ENCODE measurements around the gene LYPLAL1. TPM values are rescaled to one million over a fixed set of nuclear protein-coding genes. Genes with fewer than 3 reads are reported as not detected.
A peak's percentile ranks its signal among the peaks of the same experiment; 100 is the strongest.

Gene LYPLAL1
- total and polyA plus RNA-seq, 9 of the 15 experiments (the other 6 are each of a cell fraction or from before 2014, with no cell fraction given), result 14.9 to 179 (median 46.3) TPM

DNA sequence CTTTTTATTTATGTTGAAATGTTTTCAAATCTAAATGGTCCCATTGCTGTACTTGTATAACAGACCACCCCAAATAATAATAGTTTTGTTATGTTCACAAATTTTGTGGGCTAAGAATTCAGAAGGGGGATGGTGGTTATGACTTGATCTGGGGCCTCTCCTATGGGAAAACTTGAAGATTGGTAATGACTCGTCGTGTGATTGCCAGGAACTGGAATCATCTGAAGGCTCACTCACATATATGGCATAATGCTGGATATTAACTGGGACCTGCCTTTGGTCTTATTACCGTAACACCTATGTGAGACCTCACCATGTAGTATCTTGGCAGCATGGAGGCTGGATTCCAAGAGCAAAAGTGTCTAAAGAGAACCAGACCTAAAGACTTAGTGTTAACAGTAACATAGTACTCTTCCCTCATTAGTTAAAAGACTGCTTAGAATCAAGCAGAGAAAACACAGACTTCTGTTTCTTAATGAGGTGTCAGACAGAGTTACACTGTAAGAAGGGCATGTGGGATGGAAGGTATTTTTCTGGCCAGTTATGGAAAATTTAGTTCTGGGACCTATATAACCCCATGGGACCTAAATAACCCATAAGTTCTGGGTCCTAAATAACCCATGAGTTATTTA is 11.9 kb downstream of the LYPLAL1 start:
- Histone ChIP-seq H2AFZ (ENCODE audit: low read depth, low read length) (no peak overlapping the region), H3K9me1 (ENCODE audit: control insufficient read depth, insufficient read depth, low read length) (no peaks in the 10 kb centered on the region), H3K79me2 (ENCODE audit: control insufficient read depth, insufficient read depth, low read length) (peaks cover 78% of the 10 kb centered on the region), H3K4me1 (replicated peaks in 1 of 2; ENCODE audit: control insufficient read depth in 2 of 2, insufficient read depth in 2 of 2, low read length in 2 of 2) (peaks cover 0 to 10% of the 10 kb centered on the region in 2 experiments; a peak in 2 of 5 replicates), H3K4me3 (no peak overlapping the region), H4K20me1 (replicated peaks; ENCODE audit: control insufficient read depth, insufficient read depth, low read length) (no peaks in the 10 kb centered on the region), H3K36me3 (ENCODE audit: control insufficient read depth, insufficient read depth, low read length) (peaks cover 30% of the 10 kb centered on the region), H3K9ac (ENCODE audit: insufficient read depth in 1 of 2, low read depth in 2 of 2, low read length in 2 of 2) (no peak overlapping the region), H3K27me3 (ENCODE audit: control insufficient read depth in 2 of 2, insufficient read depth in 2 of 2, low read length in 2 of 2) (no peaks in the 10 kb centered on the region), H3K4me2 (ENCODE audit: insufficient read depth, low read length) (no peak overlapping the region), H3K27ac (ENCODE audit: extremely low read depth, low read depth, low read length) (no peak overlapping the region), H3K9me3 (replicated peaks; ENCODE audit: control insufficient read depth, insufficient read depth, low read depth, low read length) (no peaks in the 10 kb centered on the region; the same call in 1 of the 2 replicates)
- POLR2A ChIA-PET, result interaction anchor here (0.7 to 4.8 kb wide), 3 partner anchors 10 kb away, joined by 3 to 40 read pairs (median 3); partner anchors contain the start of gene LYPLAL1
- CTCF ChIA-PET (ENCODE audit: low intra/inter-chr PET ratio), result no interaction called here
- BruUV-seq (replicated peaks), result no TSS peak
- in situ Hi-C loops (cut with MboI) (no loop called here), intact Hi-C loops (cut with micrococcal nuclease) (no loop called here)
- FAIRE-seq, result no peak
- TF ChIP-seq, protein P1, sequence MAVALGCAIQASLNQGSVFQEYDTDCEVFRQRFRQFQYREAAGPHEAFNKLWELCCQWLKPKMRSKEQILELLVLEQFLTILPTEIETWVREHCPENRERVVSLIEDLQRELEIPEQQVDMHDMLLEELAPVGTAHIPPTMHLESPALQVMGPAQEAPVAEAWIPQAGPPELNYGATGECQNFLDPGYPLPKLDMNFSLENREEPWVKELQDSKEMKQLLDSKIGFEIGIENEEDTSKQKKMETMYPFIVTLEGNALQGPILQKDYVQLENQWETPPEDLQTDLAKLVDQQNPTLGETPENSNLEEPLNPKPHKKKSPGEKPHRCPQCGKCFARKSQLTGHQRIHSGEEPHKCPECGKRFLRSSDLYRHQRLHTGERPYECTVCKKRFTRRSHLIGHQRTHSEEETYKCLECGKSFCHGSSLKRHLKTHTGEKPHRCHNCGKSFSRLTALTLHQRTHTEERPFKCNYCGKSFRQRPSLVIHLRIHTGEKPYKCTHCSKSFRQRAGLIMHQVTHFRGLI (CRISPR knock-in tag; IDR thresholded peaks at IDR 0.05), result no peak
- TF ChIP-seq NONO (IDR thresholded peaks at IDR 0.05; ENCODE audit: low read depth in 2 of 2, low read length in 1 of 2) (no peak), ZNF583 (CRISPR knock-in tag; IDR thresholded peaks at IDR 0.05) (no peak)
- WGBS (ENCODE audit: insufficient coverage, low coverage, missing lambda C conversion rate), result 83% methylated on average over 3 of the region's 3 CpGs
- DNase-seq (ENCODE audit: extremely low read depth in 1 of 4, low spot score in 3 of 4), result no peak
- peak; percentile 29 for ATAC-seq
